ENCODE measurements around the gene HSPA12B.
A peak's percentile ranks its signal among the peaks of the same experiment; 100 is the strongest.

Gene HSPA12B

GRCh38 chr20:3735768-3736167, 3.3 kb downstream of the HSPA12B start:
- H3K9me3 ChIP-seq (ENCODE audit: severe bottlenecking) = no peaks in the 10 kb centered on the region
- H3K4me1 ChIP-seq (ENCODE audit: insufficient read depth, poor library complexity, severe bottlenecking) = no peaks in the 10 kb centered on the region
- ATAC-seq (ENCODE audit: low read depth) (no peak), DNase-seq (ENCODE audit: low spot score) (no peak)
- H3K27ac ChIP-seq (ENCODE audit: poor library complexity, severe bottlenecking) = no peak overlapping the region
- H3K4me3 ChIP-seq (ENCODE audit: severe bottlenecking) = no peak overlapping the region
- H3K36me3 ChIP-seq (ENCODE audit: low read depth) = no peaks in the 10 kb centered on the region
- no peaks in the 10 kb centered on the region for H3K27me3 ChIP-seq (ENCODE audit: insufficient read depth, poor library complexity, severe bottlenecking)
- no peak for TF ChIP-seq CTCF (IDR thresholded peaks at IDR 0.05; ENCODE audit: poor library complexity, severe bottlenecking)

GRCh38 chr20:3738111-3739053, 5.9 kb downstream of the HSPA12B start:
- H3K27ac ChIP-seq (ENCODE audit: poor library complexity, severe bottlenecking) = no peak overlapping the region
- DNase-seq (ENCODE audit: low spot score) (no peak), ATAC-seq (ENCODE audit: low read depth) (no peak)
- no peak for TF ChIP-seq CTCF (IDR thresholded peaks at IDR 0.05; ENCODE audit: poor library complexity, severe bottlenecking)
- H3K4me1 ChIP-seq (ENCODE audit: insufficient read depth, poor library complexity, severe bottlenecking) = no peaks in the 10 kb centered on the region
- no peaks in the 10 kb centered on the region for H3K36me3 ChIP-seq (ENCODE audit: low read depth)
- no peaks in the 10 kb centered on the region for H3K27me3 ChIP-seq (ENCODE audit: insufficient read depth, poor library complexity, severe bottlenecking)
- H3K4me3 ChIP-seq (ENCODE audit: severe bottlenecking) = no peak overlapping the region
- H3K9me3 ChIP-seq (ENCODE audit: severe bottlenecking) = no peaks in the 10 kb centered on the region

- H3K4me1 ChIP-seq (ENCODE audit: insufficient read depth, poor library complexity, severe bottlenecking) = no peaks in the 10 kb centered on the region
- ATAC-seq (ENCODE audit: low read depth) (peak; percentile 19; the same call in 2 of the 3 replicates), DNase-seq (ENCODE audit: low spot score) (no peak)
- no peaks in the 10 kb centered on the region for H3K27me3 ChIP-seq (ENCODE audit: insufficient read depth, poor library complexity, severe bottlenecking)
- H3K9me3 ChIP-seq (ENCODE audit: severe bottlenecking) = no peaks in the 10 kb centered on the region
- no peak for TF ChIP-seq CTCF (IDR thresholded peaks at IDR 0.05; ENCODE audit: poor library complexity, severe bottlenecking)
- H3K4me3 ChIP-seq (ENCODE audit: severe bottlenecking) = no peak overlapping the region
- no peaks in the 10 kb centered on the region for H3K36me3 ChIP-seq (ENCODE audit: low read depth)
- H3K27ac ChIP-seq (ENCODE audit: poor library complexity, severe bottlenecking) = no peak overlapping the region
Observed at GRCh38 chr20:3739054-3739925, 6.8 kb downstream of the HSPA12B start.

GRCh38 chr20:3739926-3740451, 7.5 kb downstream of the HSPA12B start:
- Histone ChIP-seq H3K36me3 (ENCODE audit: low read depth) (no peaks in the 10 kb centered on the region), H3K4me1 (ENCODE audit: insufficient read depth, poor library complexity, severe bottlenecking) (no peaks in the 10 kb centered on the region), H3K4me3 (ENCODE audit: severe bottlenecking) (no peak overlapping the region), H3K9me3 (ENCODE audit: severe bottlenecking) (no peaks in the 10 kb centered on the region), H3K27ac (ENCODE audit: poor library complexity, severe bottlenecking) (no peak overlapping the region), H3K27me3 (ENCODE audit: insufficient read depth, poor library complexity, severe bottlenecking) (no peaks in the 10 kb centered on the region)
- no peak for TF ChIP-seq CTCF (IDR thresholded peaks at IDR 0.05; ENCODE audit: poor library complexity, severe bottlenecking)
- no peak for ATAC-seq (ENCODE audit: low read depth)
- DNase-seq (ENCODE audit: low spot score) = no peak

All from RWPE2 (cell line).